Immature natural killer cell (primary cell): ENCODE data around the gene SLC35F2. TPM values are rescaled to one million over a fixed set of nuclear protein-coding genes. Genes with fewer than 3 reads are reported as not detected.
"Not testable (repeated sequence)": the region's sequence is repeated elsewhere in the genome, so short reads cannot be mapped to it uniquely, and the experiment has no call there.

Experiments used
- DNase-seq, 3 donors: peaks; one replicate each; pipeline ENCODE4 v3.0.0; 2022; ENCODE audit warnings: mixed read lengths in 1 of 3
- H3K27ac Mint-ChIP-seq, 6 donors: one replicate each; pipeline ENCODE4 v1.8.0; 2020; ENCODE audit warnings: mixed read lengths in 6 of 6, mild to moderate bottlenecking in 5 of 6, inconsistent platforms in 4 of 6, moderate library complexity in 3 of 6
- H3K27me3 Mint-ChIP-seq, 3 donors: one replicate each; pipeline ENCODE4 v1.8.0; 2020 to 2021; ENCODE audit warnings: low read depth in 3 of 3, mild to moderate bottlenecking in 3 of 3, mixed read lengths in 3 of 3, moderate library complexity in 3 of 3, inconsistent platforms in 1 of 3
- H3K36me3 Mint-ChIP-seq, 3 donors: one replicate each; pipeline ENCODE4 v1.8.0; 2020; ENCODE audit warnings: mixed read lengths in 3 of 3, inconsistent platforms in 2 of 3, mild to moderate bottlenecking in 2 of 3
- H3K4me1 Mint-ChIP-seq, 2 donors: one replicate each; pipeline ENCODE4 v1.8.0; 2020; ENCODE audit warnings: inconsistent platforms in 2 of 2, mild to moderate bottlenecking in 2 of 2, mixed read lengths in 2 of 2, moderate library complexity in 1 of 2
- H3K4me3 Mint-ChIP-seq, 5 donors: one replicate each; pipeline ENCODE4 v1.8.0; 2020; ENCODE audit warnings: mild to moderate bottlenecking in 5 of 5, mixed read lengths in 5 of 5, inconsistent platforms in 3 of 5, moderate library complexity in 3 of 5
- H3K9me3 Mint-ChIP-seq, 6 donors: one replicate each; pipeline ENCODE4 v1.8.0; 2020; ENCODE audit warnings: mild to moderate bottlenecking in 6 of 6, mixed read lengths in 6 of 6, inconsistent platforms in 4 of 6, moderate library complexity in 3 of 6
- polyA plus RNA-seq, 3 donors: library from polyadenylated mRNA; unstranded; fragments of 300-500 nt; fragmentation: Illumina TruSeq; gene quantifications; one replicate each; pipeline ENCODE4 v1.2.3, GENCODE V29; 2021

The SLC35F2 gene
- polyA plus RNA-seq, 3 donors from 2014 or later = 0.19 to 3.9 (median 3.0) TPM

GRCh38 chr11:107856180-107856980, 2.2 kb downstream of the SLC35F2 start:
- Mint-ChIP-seq H3K27me3 (peaks cover 3 to 9% (median 6%) of the 10 kb centered on the region in 3 donors), H3K27ac (no peak overlapping the region), H3K4me1 (peaks cover 20 to 22% of the 10 kb centered on the region in 2 donors), H3K36me3 (no peaks in the 10 kb centered on the region), H3K4me3 (peak overlapping the region in 2 of 5 donors; percentile 30 to 43), H3K9me3 (no peaks in the 10 kb centered on the region)
- DNase-seq = no peak

GRCh38 chr11:107853070-107853469, 5.5 kb downstream of the SLC35F2 start:
- Mint-ChIP-seq H3K4me1 (peaks cover 6 to 7% of the 10 kb centered on the region in 2 donors), H3K27ac (no peak overlapping the region)

GRCh38 chr11:107851704-107852310, 6.8 kb downstream of the SLC35F2 start:
- Mint-ChIP-seq H3K27me3 (peaks cover 0 to 5% (median 0%) of the 10 kb centered on the region in 3 donors), H3K4me3 (no peak overlapping the region), H3K27ac (no peak overlapping the region), H3K36me3 (no peaks in the 10 kb centered on the region), H3K4me1 (no peaks in the 10 kb centered on the region), H3K9me3 (no peaks in the 10 kb centered on the region)
- no peak for DNase-seq

More at GRCh38 chr11:107853070-107853469, 5.5 kb downstream of the SLC35F2 start:
- Mint-ChIP-seq H3K27me3 (peaks cover 0 to 5% (median 0%) of the 10 kb centered on the region in 3 donors), H3K4me3 (no peak overlapping the region), H3K9me3 (no peaks in the 10 kb centered on the region), H3K36me3 (no peaks in the 10 kb centered on the region)
- no peak for DNase-seq

- no peak overlapping the region for H3K27ac Mint-ChIP-seq
Observed at GRCh38 chr11:107849790-107850189, 8.8 kb downstream of the SLC35F2 start.

GRCh38 chr11:107848345-107848744, 10.2 kb downstream of the SLC35F2 start:
- Mint-ChIP-seq H3K36me3 (no peaks in the 10 kb centered on the region), H3K27ac (no peak overlapping the region), H3K4me3 (no peak overlapping the region), H3K9me3 (no peaks in the 10 kb centered on the region), H3K4me1 (no peaks in the 10 kb centered on the region), H3K27me3 (peaks cover 0 to 5% (median 0%) of the 10 kb centered on the region in 3 donors)
- no peak for DNase-seq

More at GRCh38 chr11:107849790-107850189, 8.8 kb downstream of the SLC35F2 start:
- H3K27me3 Mint-ChIP-seq = peaks cover 0 to 5% (median 0%) of the 10 kb centered on the region in 3 donors
- no peaks in the 10 kb centered on the region for H3K36me3 Mint-ChIP-seq
- H3K4me1 Mint-ChIP-seq = no peaks in the 10 kb centered on the region
- no peak overlapping the region for H3K4me3 Mint-ChIP-seq
- H3K9me3 Mint-ChIP-seq = no peaks in the 10 kb centered on the region
- DNase-seq = no peak

- DNase-seq = no peak
- Mint-ChIP-seq H3K27ac (no peak overlapping the region), H3K27me3 (peaks cover 0 to 1% (median 0%) of the 10 kb centered on the region in 3 donors), H3K4me1 (no peaks in the 10 kb centered on the region), H3K36me3 (no peaks in the 10 kb centered on the region), H3K9me3 (no peaks in the 10 kb centered on the region), H3K4me3 (no peak overlapping the region)
Observed at GRCh38 chr11:107847184-107847583, 11.4 kb downstream of the SLC35F2 start.

GRCh38 chr11:107844041-107844440, 14.5 kb downstream of the SLC35F2 start:
- Mint-ChIP-seq H3K36me3 (no peaks in the 10 kb centered on the region), H3K4me1 (peaks cover 7 to 16% of the 10 kb centered on the region in 2 donors), H3K27ac (no peak overlapping the region), H3K9me3 (no peaks in the 10 kb centered on the region), H3K27me3 (peaks cover 0 to 3% (median 1%) of the 10 kb centered on the region in 3 donors), H3K4me3 (no peak overlapping the region)
- no peak for DNase-seq

- H3K27ac Mint-ChIP-seq = no peak overlapping the region
- peaks cover 7 to 16% of the 10 kb centered on the region in 2 donors for H3K4me1 Mint-ChIP-seq
- peaks cover 0 to 3% (median 0%) of the 10 kb centered on the region in 3 donors for H3K27me3 Mint-ChIP-seq
- no peak overlapping the region for H3K4me3 Mint-ChIP-seq
- DNase-seq = no peak
- H3K36me3 Mint-ChIP-seq = no peaks in the 10 kb centered on the region
- H3K9me3 Mint-ChIP-seq = no peaks in the 10 kb centered on the region
Observed at GRCh38 chr11:107842412-107843100, 16.0 kb downstream of the SLC35F2 start.

- Mint-ChIP-seq H3K9me3 (no peaks in the 10 kb centered on the region), H3K4me3 (no peak overlapping the region), H3K27ac (peak overlapping the region in 3 of 6 donors; percentile 1 to 75 (median 37)), H3K27me3 (peaks cover 0 to 3% (median 0%) of the 10 kb centered on the region in 3 donors), H3K4me1 (peaks cover 7 to 16% of the 10 kb centered on the region in 2 donors), H3K36me3 (no peaks in the 10 kb centered on the region)
- DNase-seq = no peak
Observed at GRCh38 chr11:107840129-107840484, 18.5 kb downstream of the SLC35F2 start.

GRCh38 chr11:107836851-107837250, 21.7 kb downstream of the SLC35F2 start:
- H3K4me3 Mint-ChIP-seq = no peak overlapping the region
- H3K4me1 Mint-ChIP-seq = peaks cover 7 to 16% of the 10 kb centered on the region in 2 donors

GRCh38 chr11:107834995-107835394, 23.6 kb downstream of the SLC35F2 start:
- H3K4me1 Mint-ChIP-seq = peaks cover 0 to 4% of the 10 kb centered on the region in 2 donors
- no peak for DNase-seq
- peaks cover 0 to 1% (median under 1%) of the 10 kb centered on the region in 3 donors for H3K27me3 Mint-ChIP-seq

More at GRCh38 chr11:107836851-107837250, 21.7 kb downstream of the SLC35F2 start:
- no peak for DNase-seq
- Mint-ChIP-seq H3K36me3 (no peaks in the 10 kb centered on the region), H3K27me3 (peaks cover 0 to 3% (median 1%) of the 10 kb centered on the region in 3 donors), H3K27ac (no peak overlapping the region), H3K9me3 (no peaks in the 10 kb centered on the region)

GRCh38 chr11:107833926-107834325, 24.7 kb downstream of the SLC35F2 start:
- H3K27ac Mint-ChIP-seq, H3K9me3 Mint-ChIP-seq, DNase-seq, H3K27me3 Mint-ChIP-seq, H3K36me3 Mint-ChIP-seq, H3K4me1 Mint-ChIP-seq, H3K4me3 Mint-ChIP-seq: not testable (repeated sequence)

More at GRCh38 chr11:107834995-107835394, 23.6 kb downstream of the SLC35F2 start:
- no peak overlapping the region for H3K27ac Mint-ChIP-seq
- no peak overlapping the region for H3K4me3 Mint-ChIP-seq
- peaks cover 0 to 2% (median 0%) of the 10 kb centered on the region in 6 donors for H3K9me3 Mint-ChIP-seq
- no peaks in the 10 kb centered on the region for H3K36me3 Mint-ChIP-seq

- H3K9me3 Mint-ChIP-seq = peaks cover 0 to 2% (median 0%) of the 10 kb centered on the region in 6 donors
- H3K27me3 Mint-ChIP-seq = peaks cover 0 to 2% (median 1%) of the 10 kb centered on the region in 3 donors
- no peak overlapping the region for H3K4me3 Mint-ChIP-seq
- no peaks in the 10 kb centered on the region for H3K4me1 Mint-ChIP-seq
- no peaks in the 10 kb centered on the region for H3K36me3 Mint-ChIP-seq
- DNase-seq = no peak
- H3K27ac Mint-ChIP-seq = no peak overlapping the region
Observed at GRCh38 chr11:107830915-107831540, 27.6 kb downstream of the SLC35F2 start.
